SK-N-MC (cell line): ENCODE results near the gene C1orf105.

Experiments
- EZH2 ChIP-seq: fragments of 200-600 bp; sonication (generic); IDR thresholded peaks from one replicate; pipeline ENCODE4 v1.6.1; 2017; ENCODE audit warnings: antibody characterized with exemption
- FOXP2 ChIP-seq: optimal IDR thresholded peaks from 2 replicates; pipeline ENCODE3; 2011; ENCODE audit warnings: mild to moderate bottlenecking, moderate library complexity; ENCODE audit not compliant: insufficient read depth; ENCODE audit errors: extremely low read length, control extremely low read depth
- POLR2AphosphoS5 ChIP-seq: IDR thresholded peaks from 2 replicates; pipeline ENCODE4 v1.6.1; 2012; ENCODE audit warnings: mild to moderate bottlenecking, low read depth, low read length, borderline replicate concordance

DNA sequence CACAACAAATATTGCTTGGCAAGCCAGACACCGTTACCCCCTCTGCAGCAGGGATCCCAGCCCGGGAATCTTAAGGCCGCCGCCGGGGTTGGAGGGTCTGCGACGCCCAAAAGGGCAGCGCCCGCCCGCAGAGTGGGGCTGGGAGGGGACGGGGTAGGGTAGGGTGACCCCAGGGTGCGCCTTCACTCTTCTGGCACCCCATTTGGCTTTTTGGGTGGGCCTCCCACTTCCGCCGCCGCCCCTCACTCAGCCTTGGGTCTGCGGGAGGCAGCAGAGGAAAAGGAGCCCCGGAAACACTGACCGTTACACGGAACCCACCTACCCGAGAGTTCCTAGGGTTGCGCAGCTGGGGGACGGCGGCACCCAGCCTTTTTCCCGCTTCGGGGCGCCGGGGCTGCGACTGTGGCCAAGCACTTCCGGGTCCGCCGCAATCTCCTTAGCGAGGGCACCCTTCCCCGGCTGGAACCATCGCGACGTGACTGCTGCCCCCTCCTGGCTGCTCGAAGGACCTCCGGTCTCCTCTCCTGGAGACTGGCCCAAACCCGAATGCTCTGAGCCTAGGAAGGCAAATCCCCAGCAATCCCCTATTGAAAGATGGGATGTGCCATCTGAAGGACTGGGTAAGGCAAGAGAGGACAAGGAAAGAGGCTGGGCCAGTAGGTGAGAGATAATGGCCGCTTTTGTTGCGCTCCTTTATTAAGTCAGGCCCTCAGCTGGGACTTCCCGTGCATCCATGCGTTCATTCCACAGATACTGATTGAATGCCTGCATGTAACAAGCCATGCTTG, 23.4 kb downstream of the C1orf105 start, which contains the start of gene PIGC:
- TF ChIP-seq POLR2AphosphoS5 (peak; percentile 81), EZH2 (no peak), FOXP2 (no peak)
